GM12875 (cell line): ENCODE measurements around the gene NOVA1.

ENCODE experiments used
- H3K4me3 ChIP-seq: one replicate; pipeline ENCODE4 v1.5.1; 2011; ENCODE audit warnings: low read depth, low read length, control low read depth
- TF ChIP-seq, protein P1 (sequence below): IDR thresholded peaks from 2 replicates; pipeline ENCODE4 v1.5.1; 2011; ENCODE audit warnings: low read depth, mild to moderate bottlenecking, control low read depth, inconsistent platforms, low read length, moderate library complexity, borderline replicate concordance; ENCODE audit not compliant: insufficient read depth

Gene NOVA1

GRCh38 chr14:26402126-26402525 lies 195.7 kb downstream of the NOVA1 start:
- TF ChIP-seq, protein P1, sequence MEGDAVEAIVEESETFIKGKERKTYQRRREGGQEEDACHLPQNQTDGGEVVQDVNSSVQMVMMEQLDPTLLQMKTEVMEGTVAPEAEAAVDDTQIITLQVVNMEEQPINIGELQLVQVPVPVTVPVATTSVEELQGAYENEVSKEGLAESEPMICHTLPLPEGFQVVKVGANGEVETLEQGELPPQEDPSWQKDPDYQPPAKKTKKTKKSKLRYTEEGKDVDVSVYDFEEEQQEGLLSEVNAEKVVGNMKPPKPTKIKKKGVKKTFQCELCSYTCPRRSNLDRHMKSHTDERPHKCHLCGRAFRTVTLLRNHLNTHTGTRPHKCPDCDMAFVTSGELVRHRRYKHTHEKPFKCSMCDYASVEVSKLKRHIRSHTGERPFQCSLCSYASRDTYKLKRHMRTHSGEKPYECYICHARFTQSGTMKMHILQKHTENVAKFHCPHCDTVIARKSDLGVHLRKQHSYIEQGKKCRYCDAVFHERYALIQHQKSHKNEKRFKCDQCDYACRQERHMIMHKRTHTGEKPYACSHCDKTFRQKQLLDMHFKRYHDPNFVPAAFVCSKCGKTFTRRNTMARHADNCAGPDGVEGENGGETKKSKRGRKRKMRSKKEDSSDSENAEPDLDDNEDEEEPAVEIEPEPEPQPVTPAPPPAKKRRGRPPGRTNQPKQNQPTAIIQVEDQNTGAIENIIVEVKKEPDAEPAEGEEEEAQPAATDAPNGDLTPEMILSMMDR, result no peak
- no peak overlapping the region for H3K4me3 ChIP-seq

DNA sequence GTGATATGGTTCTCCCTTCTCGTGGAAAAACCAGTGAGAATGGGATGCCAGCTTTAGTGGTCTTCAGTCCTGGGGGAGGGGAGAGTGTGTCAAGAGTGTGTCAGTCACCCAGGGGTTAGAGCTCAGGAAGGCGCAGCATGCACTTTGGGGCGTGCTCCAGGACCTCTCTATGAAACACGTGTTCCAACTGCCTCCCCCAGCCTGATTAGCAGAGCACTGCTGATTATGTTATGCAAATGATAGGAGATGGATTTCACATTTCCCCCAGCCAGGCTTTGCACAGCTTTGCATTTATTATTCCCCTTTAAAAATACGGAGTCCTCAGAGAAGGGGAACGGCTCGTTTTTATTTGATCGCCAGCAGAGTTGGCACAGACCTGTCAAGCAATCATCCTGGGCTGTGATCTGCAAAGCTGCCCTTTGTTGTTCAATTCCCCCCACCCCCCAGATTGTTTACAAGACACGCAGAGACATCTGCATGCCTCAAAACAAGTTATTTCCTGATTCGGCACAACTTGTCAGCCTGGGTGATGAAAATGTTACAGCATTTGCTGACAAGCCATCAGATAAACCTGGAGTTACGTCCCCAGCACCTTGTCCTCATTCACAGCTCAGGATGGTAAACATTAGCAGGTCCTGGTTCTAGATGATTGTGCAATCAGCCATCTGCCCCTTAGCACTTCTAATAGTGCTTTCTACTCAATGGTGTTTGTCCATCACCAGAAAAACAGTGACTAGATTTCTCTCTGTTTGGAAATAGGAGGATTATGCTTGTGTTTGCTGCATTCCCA lies 196.5 kb downstream of the NOVA1 start:
- TF ChIP-seq, protein P1, result no peak
- H3K4me3 ChIP-seq, result no peak overlapping the region

- TF ChIP-seq, protein P1, result no peak
- no peak overlapping the region for H3K4me3 ChIP-seq
Measured at GRCh38 chr14:26400373-26400772, 197.5 kb downstream of the NOVA1 start.

GRCh38 chr14:26398616-26399015 lies 199.2 kb downstream of the NOVA1 start:
- TF ChIP-seq, protein P1, result no peak
- no peak overlapping the region for H3K4me3 ChIP-seq
